A549 (cell line): ENCODE results near the gene GLB1L3. TPM values are rescaled to one million over a fixed set of nuclear protein-coding genes. Genes with fewer than 3 reads are reported as not detected.
A peak's percentile ranks its signal among the peaks of the same experiment; 100 is the strongest.

Experiments used
- ATAC-seq, 2 experiments: fragments of 200-7000 bp in 1 of 2; fragments of >200 bp in 1 of 2; cut with Nextera tagmentation in 1 of 2; cut with Tn5 transposase in 1 of 2; 3 replicates each; pipeline versions ENCODE4 v1.8.0 to v1.9.1; 2018 to 2020; ENCODE audit warnings: mild to moderate bottlenecking in 1 of 2, moderate library complexity in 1 of 2
- CTCF ChIA-PET: fragments of 300-600 bp; sonication (Branson Sonifier 250); formaldehyde crosslinking; extraction: SDS; loops from one replicate; lab custom pipeline; 2021; ENCODE audit warnings: antibody characterized with exemption, inconsistent platforms; lab: Yijun Ruan, JAX
- POLR2A ChIA-PET: fragments of 350-600 bp; formaldehyde crosslinking; extraction: SDS; loops from one replicate; lab custom pipeline; 2021; ENCODE audit warnings: antibody characterized with exemption, inconsistent platforms; lab: Yijun Ruan, JAX
- DNase-seq, 2 experiments: peaks; one replicate each; pipeline versions ENCODE4 v3.0.0 to v3.0.0-alpha.2; 2011 to 2016; ENCODE audit warnings: low read depth in 1 of 2, low spot score in 1 of 2
- FAIRE-seq: peaks from 2 replicates; lab custom pipeline; 2011; peaks lifted over from hg19 to GRCh38; lab: Jason Lieb, UNC
- H3K27ac ChIP-seq, 2 experiments: fragments of >200 bp; sonication (Bioruptor Twin); formaldehyde crosslinking; 3 replicates each; pipeline ENCODE4 v1.5.1; 2016 to 2017
- H3K4me1 ChIP-seq: fragments of >200 bp; sonication (Bioruptor Twin); formaldehyde crosslinking; 3 replicates; pipeline ENCODE4 v1.6.1; 2016
- H3K4me2 ChIP-seq: fragments of >200 bp; sonication (Bioruptor Twin); formaldehyde crosslinking; 3 replicates; pipeline ENCODE4 v1.6.1; 2016
- H3K4me3 ChIP-seq: fragments of >200 bp; sonication (Bioruptor Twin); formaldehyde crosslinking; 3 replicates; pipeline ENCODE4 v1.5.1; 2016
- H3K9me3 ChIP-seq: fragments of >200 bp; sonication (Bioruptor Twin); formaldehyde crosslinking; 3 replicates; pipeline ENCODE4 v1.6.1; 2016
- CBX2 ChIP-seq: fragments of 200-600 bp; sonication (generic); IDR thresholded peaks from 2 replicates; pipeline ENCODE4 v1.6.1; 2016; ENCODE audit warnings: low read depth, mild to moderate bottlenecking, borderline replicate concordance
- CHD2 ChIP-seq: fragments of 150-350 bp; IDR thresholded peaks from 2 replicates; pipeline ENCODE4 v1.6.1; 2014; ENCODE audit warnings: low read length; ENCODE audit not compliant: partially characterized antibody
- EP300 ChIP-seq, 2 experiments: fragments of >200 bp; sonication (Bioruptor Twin); formaldehyde crosslinking; IDR thresholded peaks; 2 replicates in 1 of 2; 3 replicates in 1 of 2; pipeline ENCODE4 v1.6.1; 2016 to 2017
- ESRRA ChIP-seq: fragments of 150-350 bp; IDR thresholded peaks from 2 replicates; pipeline ENCODE4 v1.6.1; 2014; ENCODE audit warnings: mild to moderate bottlenecking, low read length, borderline replicate concordance
- FOXS1 ChIP-seq: fragments of 250-450 bp; sonication (Bioruptor Pico); IDR thresholded peaks from 2 replicates; pipeline ENCODE4 v1.5.0; 2020; ENCODE audit warnings: mild to moderate bottlenecking, moderate library complexity
- HDAC2 ChIP-seq: fragments of 200-600 bp; sonication (generic); IDR thresholded peaks from 2 replicates; pipeline ENCODE4 v1.6.1; 2016
- HOXB5 ChIP-seq: fragments of 250-450 bp; sonication (Bioruptor Pico); IDR thresholded peaks from 2 replicates; pipeline ENCODE4 v1.5.0; 2020; ENCODE audit warnings: mild to moderate bottlenecking, moderate library complexity
- JUN ChIP-seq, 2 experiments: fragments of >200 bp; sonication (Bioruptor Twin); formaldehyde crosslinking; IDR thresholded peaks; 2 replicates in 1 of 2; 3 replicates in 1 of 2; pipeline ENCODE4 v1.6.1; 2016 to 2017
- KDM1A ChIP-seq: fragments of 200-600 bp; sonication (generic); IDR thresholded peaks from 2 replicates; pipeline ENCODE4 v1.6.1; 2016; ENCODE audit warnings: low read depth, mild to moderate bottlenecking
- KDM5A ChIP-seq: fragments of 200-600 bp; sonication (generic); IDR thresholded peaks from 2 replicates; pipeline ENCODE4 v1.6.1; 2016; ENCODE audit warnings: antibody characterized with exemption, mild to moderate bottlenecking
- MYC ChIP-seq: IDR thresholded peaks from 2 replicates; pipeline ENCODE4 v1.6.1; 2012; ENCODE audit warnings: mild to moderate bottlenecking, inconsistent platforms, low read length, improper control_type of control experiment, borderline replicate concordance
- PHF8 ChIP-seq: fragments of 200-600 bp; sonication (generic); IDR thresholded peaks from 2 replicates; pipeline ENCODE4 v1.6.1; 2016; ENCODE audit warnings: low read depth, mild to moderate bottlenecking, antibody characterized with exemption, moderate library complexity, borderline replicate concordance
- POLR2A ChIP-seq: IDR thresholded peaks from 2 replicates; pipeline ENCODE4 v1.6.1; 2012; ENCODE audit warnings: mild to moderate bottlenecking, low read length
- POLR2AphosphoS2 ChIP-seq: conservative IDR thresholded peaks from 2 replicates; pipeline ENCODE4 v1.6.1; 2012; ENCODE audit warnings: low read length, improper control_type of control experiment, inconsistent platforms
- RARB ChIP-seq: fragments of 250-450 bp; sonication (Bioruptor Pico); IDR thresholded peaks from 2 replicates; pipeline ENCODE4 v1.8.0; 2021; ENCODE audit warnings: mild to moderate bottlenecking, moderate library complexity
- RCOR1 ChIP-seq: fragments of 150-350 bp; IDR thresholded peaks from 2 replicates; pipeline ENCODE4 v1.6.1; 2014; ENCODE audit warnings: antibody characterized with exemption, low read length, low read depth
- TP53 ChIP-seq: fragments of 250-450 bp; sonication (Bioruptor Pico); IDR thresholded peaks from 2 replicates; pipeline ENCODE4 v1.5.0; 2021; ENCODE audit warnings: mild to moderate bottlenecking, moderate library complexity
- ZNF302 ChIP-seq: fragments of 250-450 bp; sonication (Bioruptor Pico); IDR thresholded peaks from 2 replicates; pipeline ENCODE4 v1.9.0; 2021; ENCODE audit warnings: inconsistent platforms, mild to moderate bottlenecking, moderate library complexity
- WGBS: methylation state at CpG from one replicate; pipeline ENCODE4 v1.1.6; 2017; ENCODE audit errors: missing lambda C conversion rate; 5-methylcytosine and 5-hydroxymethylcytosine counted together
- polyA plus RNA-seq, 4 experiments: library from polyadenylated mRNA; depleted of rRNA in 3 of 4; stranded (reverse); fragments of >200 nt; fragmentation: RNase III in 1 of 4; extraction: RNeasy Plus Mini Kit Qiagen cat#74134 plus additional on column Dnase treatment in 1 of 4; gene quantifications; 2 replicates in 3 of 4; 3 replicates in 1 of 4; pipeline ENCODE4 v1.2.3, GENCODE V29; 2011 to 2017
- TF ChIP-seq, protein P1 (sequence below): fragments of 450-650 bp; IDR thresholded peaks from 2 replicates; pipeline ENCODE4 v1.6.1; 2014; ENCODE audit warnings: antibody characterized with exemption
- TF ChIP-seq, protein P2 (sequence below): fragments of >200 bp; sonication (Bioruptor Twin); formaldehyde crosslinking; IDR thresholded peaks from 2 replicates; pipeline ENCODE4 v1.6.1; 2016
- TF ChIP-seq, protein P3 (sequence below): fragments of 150-350 bp; IDR thresholded peaks from 2 replicates; pipeline ENCODE4 v1.6.1; 2014; ENCODE audit warnings: low read depth, mild to moderate bottlenecking, low read length
- TF ChIP-seq, protein P4 (sequence below): IDR thresholded peaks from 2 replicates; pipeline ENCODE4 v1.6.1; 2012

GLB1L3 gene
- polyA plus RNA-seq, 2 of the 4 experiments (the other 2 are of a cell fraction): not detected

DNA sequence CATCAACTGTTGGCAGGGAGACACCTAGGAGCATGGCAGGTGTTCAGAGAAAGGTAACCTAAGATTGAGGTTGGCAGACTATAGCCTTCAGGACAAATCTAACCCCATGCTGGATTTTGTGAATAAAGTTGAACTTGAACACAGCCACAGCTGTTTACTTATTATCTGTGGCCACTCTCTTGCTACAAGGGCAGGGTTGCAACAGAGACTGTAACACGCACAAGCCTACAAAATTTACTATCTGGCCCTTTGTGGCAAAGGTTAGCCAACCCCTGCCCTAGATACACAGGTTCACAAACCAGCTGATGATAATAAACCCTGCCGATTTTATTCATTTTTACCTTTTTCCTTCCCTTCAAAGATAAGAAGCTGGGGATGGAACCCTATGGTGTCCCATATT, 25.5 kb upstream of the GLB1L3 start:
- Histone ChIP-seq H3K4me3 (no peak overlapping the region), H3K9me3 (no peaks in the 10 kb centered on the region), H3K4me1 (peaks cover 13% of the 10 kb centered on the region), H3K27ac (no peak overlapping the region), H3K4me2 (no peak overlapping the region)
- 89% methylated on average over 2 of the region's 2 CpGs for WGBS
- ChIA-PET CTCF (interaction anchor here (0.7 to 1.2 kb wide), 2 partner anchors 12 to 200 kb away, joined by 3 read pairs; no protein-coding TSS in a partner anchor), POLR2A (no interaction called here)
- FAIRE-seq: no peak
- TF ChIP-seq MYC: no peak
- no peak for TF ChIP-seq POLR2AphosphoS2
- no peak for TF ChIP-seq KDM5A
- TF ChIP-seq FOXS1 (CRISPR knock-in tag): no peak
- TF ChIP-seq TP53 (CRISPR knock-in tag): no peak
- no peak for TF ChIP-seq KDM1A
- no peak for TF ChIP-seq HDAC2
- TF ChIP-seq, protein P1, sequence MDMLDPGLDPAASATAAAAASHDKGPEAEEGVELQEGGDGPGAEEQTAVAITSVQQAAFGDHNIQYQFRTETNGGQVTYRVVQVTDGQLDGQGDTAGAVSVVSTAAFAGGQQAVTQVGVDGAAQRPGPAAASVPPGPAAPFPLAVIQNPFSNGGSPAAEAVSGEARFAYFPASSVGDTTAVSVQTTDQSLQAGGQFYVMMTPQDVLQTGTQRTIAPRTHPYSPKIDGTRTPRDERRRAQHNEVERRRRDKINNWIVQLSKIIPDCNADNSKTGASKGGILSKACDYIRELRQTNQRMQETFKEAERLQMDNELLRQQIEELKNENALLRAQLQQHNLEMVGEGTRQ: no peak
- TF ChIP-seq PHF8: no peak
- TF ChIP-seq ESRRA: no peak
- no peak for TF ChIP-seq RCOR1
- no peak for TF ChIP-seq EP300 (IDR thresholded peaks at IDR 0.05)
- no peak for DNase-seq
- ATAC-seq: no peak

DNA sequence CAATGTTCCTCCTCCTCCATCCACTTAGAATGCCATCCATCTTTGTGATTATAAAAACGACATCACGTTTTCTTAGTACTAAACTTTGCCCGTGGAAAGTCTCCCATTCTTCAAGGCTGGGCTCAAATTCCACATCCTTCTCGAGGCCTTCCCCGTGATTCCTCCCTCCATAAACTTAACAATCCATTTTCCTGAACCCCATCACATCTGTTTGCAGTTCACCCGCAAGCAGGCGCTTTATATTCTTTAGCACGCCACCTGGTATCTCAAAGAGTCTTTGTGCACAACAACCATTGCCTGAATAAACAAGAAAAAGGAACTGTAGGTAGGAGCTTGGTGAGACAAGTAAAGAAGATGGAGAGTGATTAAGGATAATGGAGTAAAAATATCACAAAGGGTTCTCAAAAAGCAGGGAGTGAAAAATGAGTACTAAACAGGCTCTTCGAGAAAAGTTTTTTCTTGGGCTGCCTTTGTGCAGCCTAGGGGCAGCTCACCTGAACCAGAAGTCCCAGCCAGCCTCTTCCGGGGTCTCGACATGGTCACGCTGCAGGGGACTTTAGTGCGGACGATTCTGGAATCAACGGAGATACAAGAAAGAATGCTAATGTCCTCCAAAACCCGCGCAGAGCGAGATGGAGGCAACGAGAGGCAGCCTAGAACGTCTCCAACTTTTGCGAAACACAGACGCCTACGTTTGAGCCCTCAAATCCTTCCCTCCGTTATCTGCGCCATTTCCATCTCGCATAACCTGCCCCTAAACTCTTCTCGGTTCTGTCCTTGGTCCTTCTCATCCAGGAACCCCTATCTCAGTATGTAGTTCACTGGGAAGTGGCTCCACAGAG, 23.6 kb upstream of the GLB1L3 start:
- WGBS: 25% methylated on average over 27 of the region's 27 CpGs
- Histone ChIP-seq H3K4me2 (peak overlapping the region; percentile 78), H3K4me1 (peaks cover 13% of the 10 kb centered on the region), H3K9me3 (no peaks in the 10 kb centered on the region), H3K27ac (peak overlapping the region; percentile 59 to 89), H3K4me3 (peak overlapping the region; percentile 55)
- ATAC-seq (peak; percentile 55 to 63), FAIRE-seq (no peak), DNase-seq (peak in 1 of 2 experiments; percentile 4)
- CTCF ChIA-PET: interaction anchor here (0.8 to 1.0 kb wide), 2 partner anchors 10 to 325 kb away, joined by 3 read pairs; no protein-coding TSS in a partner anchor
- POLR2A ChIA-PET: interaction anchor here (1.2 to 1.3 kb wide), 2 partner anchors 28 kb away, joined by 3 to 19 read pairs; partner anchors contain the start of genes NCAPD3 and VPS26B
- TF ChIP-seq MYC (no peak), CBX2 (no peak), JUN (IDR thresholded peaks at IDR 0.05) (no peak), KDM1A (no peak)
- TF ChIP-seq, protein P2, sequence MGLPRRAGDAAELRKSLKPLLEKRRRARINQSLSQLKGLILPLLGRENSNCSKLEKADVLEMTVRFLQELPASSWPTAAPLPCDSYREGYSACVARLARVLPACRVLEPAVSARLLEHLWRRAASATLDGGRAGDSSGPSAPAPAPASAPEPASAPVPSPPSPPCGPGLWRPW: no peak
- TF ChIP-seq, protein P3, sequence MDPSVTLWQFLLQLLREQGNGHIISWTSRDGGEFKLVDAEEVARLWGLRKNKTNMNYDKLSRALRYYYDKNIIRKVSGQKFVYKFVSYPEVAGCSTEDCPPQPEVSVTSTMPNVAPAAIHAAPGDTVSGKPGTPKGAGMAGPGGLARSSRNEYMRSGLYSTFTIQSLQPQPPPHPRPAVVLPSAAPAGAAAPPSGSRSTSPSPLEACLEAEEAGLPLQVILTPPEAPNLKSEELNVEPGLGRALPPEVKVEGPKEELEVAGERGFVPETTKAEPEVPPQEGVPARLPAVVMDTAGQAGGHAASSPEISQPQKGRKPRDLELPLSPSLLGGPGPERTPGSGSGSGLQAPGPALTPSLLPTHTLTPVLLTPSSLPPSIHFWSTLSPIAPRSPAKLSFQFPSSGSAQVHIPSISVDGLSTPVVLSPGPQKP: no peak
- TF ChIP-seq, protein P4, sequence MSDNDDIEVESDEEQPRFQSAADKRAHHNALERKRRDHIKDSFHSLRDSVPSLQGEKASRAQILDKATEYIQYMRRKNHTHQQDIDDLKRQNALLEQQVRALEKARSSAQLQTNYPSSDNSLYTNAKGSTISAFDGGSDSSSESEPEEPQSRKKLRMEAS: no peak

DNA sequence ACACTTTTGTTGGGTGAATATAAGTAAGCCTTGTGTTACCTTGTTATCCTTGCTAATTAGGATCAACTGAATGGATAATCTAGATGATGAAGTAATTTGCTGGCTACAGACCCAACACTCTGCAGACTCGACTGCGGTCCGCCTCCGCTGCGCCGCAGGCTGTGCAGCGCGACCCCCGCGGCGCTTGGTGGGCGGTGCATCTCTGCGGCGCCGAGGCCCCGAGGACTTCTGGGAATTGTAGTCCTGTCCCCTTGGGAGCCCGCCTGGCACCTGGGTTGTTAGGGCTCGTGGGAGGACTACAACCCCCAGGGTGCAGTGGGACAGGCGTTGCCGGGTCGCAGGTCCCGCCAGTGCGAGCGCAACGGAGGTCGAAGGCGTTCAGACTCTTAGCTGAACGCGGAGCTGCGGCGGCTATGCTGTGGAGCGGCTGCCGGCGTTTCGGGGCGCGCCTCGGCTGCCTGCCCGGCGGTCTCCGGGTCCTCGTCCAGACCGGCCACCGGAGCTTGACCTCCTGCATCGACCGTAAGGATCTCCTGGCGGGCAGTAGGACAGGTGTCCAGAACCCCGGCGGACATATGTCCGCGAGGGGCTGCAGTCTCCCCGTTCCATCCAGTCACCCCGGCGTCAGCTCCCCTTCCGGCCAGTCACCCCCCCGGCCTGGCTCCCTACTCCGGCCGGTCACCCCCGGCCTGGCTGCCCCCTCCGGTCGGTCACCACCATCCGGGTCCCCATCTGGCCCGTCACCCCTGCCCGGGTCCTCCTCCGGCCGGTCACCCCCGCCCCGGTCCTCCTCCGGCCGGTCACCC, 22.8 kb upstream of the GLB1L3 start, which contains the start of the genes ACAD8 and THYN1:
Gene ACAD8 (plus strand): TSS at position 381 of the 806 bp plus-strand sequence. CDS start 33 bp downstream, at position 414.
Gene THYN1 (minus strand): TSS at position 165 of the 806 bp plus-strand sequence. CDS start 470 bp downstream, outside the sequence.
- peak within 1 kb of the TSS; percentile 78 to 89 for H3K27ac ChIP-seq
- DNase-seq (peak; percentile 86 to 90), ATAC-seq (peak; percentile 99 to 100), FAIRE-seq (no peak)
- peak within 1 kb of the TSS; percentile 55 for H3K4me3 ChIP-seq
- H3K9me3 ChIP-seq: no peaks in the 10 kb centered on the region
- POLR2A ChIA-PET: interaction anchor here (0.5 to 1.2 kb wide), 2 partner anchors 29 to 133 kb away, joined by 6 to 19 read pairs; partner anchors contain the start of genes NCAPD3 and VPS26B
- WGBS: no CpG with 5 or more reads among the region's 70 CpGs
- peaks cover 13% of the 10 kb centered on the region for H3K4me1 ChIP-seq
- CTCF ChIA-PET: interaction anchor here (0.7 to 2.5 kb wide), 3 partner anchors 9 to 326 kb away, joined by 3 to 12 read pairs (median 3); no protein-coding TSS in a partner anchor
- TF ChIP-seq CHD2: no peak
- TF ChIP-seq POLR2A: peak; percentile 78
- no peak for TF ChIP-seq RARB (CRISPR knock-in tag)
- no peak for TF ChIP-seq HOXB5
- TF ChIP-seq ZNF302: no peak
- peak; percentile 27 to 33; a peak in 2 of 5 replicates for TF ChIP-seq JUN (IDR thresholded peaks at IDR 0.05)
- H3K4me2 ChIP-seq: peak within 1 kb of the TSS; percentile 94
